Neural crest cell (in vitro differentiated cells): Measurements from ENCODE around the gene LINGO1. TPM values are rescaled to one million over a fixed set of nuclear protein-coding genes. Genes with fewer than 3 reads are reported as not detected.

Experiments
- DNase-seq: peaks from one replicate; pipeline ENCODE4 v3.0.0; 2021; ENCODE audit warnings: low read depth, mixed read lengths, low spot score
- H3K27ac Mint-ChIP-seq: one replicate; pipeline ENCODE4 v1.8.0; 2021; ENCODE audit warnings: mild to moderate bottlenecking, mixed read lengths; ENCODE audit not compliant: unreplicated experiment
- H3K27me3 Mint-ChIP-seq: 2 replicates; pipeline ENCODE4 v1.8.0; 2021; ENCODE audit warnings: low read depth, mild to moderate bottlenecking, mixed read lengths
- H3K36me3 Mint-ChIP-seq: 2 replicates; pipeline ENCODE4 v1.8.0; 2021; ENCODE audit warnings: low read depth, mild to moderate bottlenecking, mixed read lengths
- H3K4me1 Mint-ChIP-seq: 2 replicates; pipeline ENCODE4 v1.8.0; 2021; ENCODE audit warnings: mixed read lengths
- H3K4me3 Mint-ChIP-seq: one replicate; pipeline ENCODE4 v1.8.0; 2021; ENCODE audit warnings: mild to moderate bottlenecking, mixed read lengths
- H3K9me3 Mint-ChIP-seq: 2 replicates; pipeline ENCODE4 v1.8.0; 2021; ENCODE audit warnings: mixed read lengths
- CTCF ChIP-seq: fragments of 200-600 bp; sonication (generic); conservative IDR thresholded peaks from 2 replicates; pipeline ENCODE4 v1.5.0; 2021; ENCODE audit warnings: antibody characterized with exemption, mild to moderate bottlenecking
- total RNA-seq: library from RNA; stranded (reverse); gene quantifications from 2 replicates; pipeline ENCODE4 v1.2.1, GENCODE V29; 2021

Gene LINGO1
- total RNA-seq, 1 donor from 2014 or later = 31.0 TPM

- no peak for DNase-seq
- Mint-ChIP-seq H3K27ac (no peak overlapping the region), H3K27me3 (no peaks in the 10 kb centered on the region), H3K4me1 (peaks cover 30% of the 10 kb centered on the region), H3K36me3 (peaks cover 4% of the 10 kb centered on the region), H3K9me3 (no peaks in the 10 kb centered on the region), H3K4me3 (no peak overlapping the region)
- no peak for TF ChIP-seq CTCF
Observed at GRCh38 chr15:77613814-77614213, 18.9 kb downstream of the LINGO1 start.

- Mint-ChIP-seq H3K27me3 (no peaks in the 10 kb centered on the region), H3K36me3 (peaks cover 4% of the 10 kb centered on the region), H3K9me3 (no peaks in the 10 kb centered on the region), H3K27ac (no peak overlapping the region), H3K4me3 (no peak overlapping the region), H3K4me1 (peaks cover 36% of the 10 kb centered on the region)
- no peak for TF ChIP-seq CTCF
- no peak for DNase-seq
Observed at GRCh38 chr15:77612958-77613601, 19.6 kb downstream of the LINGO1 start.

GRCh38 chr15:77611767-77612166, 20.9 kb downstream of the LINGO1 start:
- Mint-ChIP-seq H3K36me3 (peaks cover 4% of the 10 kb centered on the region), H3K4me1 (peaks cover 46% of the 10 kb centered on the region), H3K4me3 (no peak overlapping the region), H3K27me3 (no peaks in the 10 kb centered on the region), H3K27ac (no peak overlapping the region), H3K9me3 (no peaks in the 10 kb centered on the region)
- TF ChIP-seq CTCF = no peak
- no peak for DNase-seq

- Mint-ChIP-seq H3K4me1 (peaks cover 53% of the 10 kb centered on the region), H3K27me3 (no peaks in the 10 kb centered on the region), H3K9me3 (no peaks in the 10 kb centered on the region), H3K27ac (no peak overlapping the region), H3K36me3 (peaks cover 4% of the 10 kb centered on the region), H3K4me3 (no peak overlapping the region)
- no peak for DNase-seq
- no peak for TF ChIP-seq CTCF
Observed at GRCh38 chr15:77610731-77611130, 22.0 kb downstream of the LINGO1 start.

- Mint-ChIP-seq H3K36me3 (no peaks in the 10 kb centered on the region), H3K27ac (no peak overlapping the region), H3K27me3 (no peaks in the 10 kb centered on the region), H3K4me1 (peaks cover 65% of the 10 kb centered on the region), H3K4me3 (peak overlapping the region; percentile 16), H3K9me3 (no peaks in the 10 kb centered on the region)
- no peak for DNase-seq
- TF ChIP-seq CTCF = no peak
Observed at GRCh38 chr15:77609558-77609957, 23.2 kb downstream of the LINGO1 start.
